HepG2 (cell line): Measurements from ENCODE around the gene DYSF. TPM values are rescaled to one million over a fixed set of nuclear protein-coding genes. Genes with fewer than 3 reads are reported as not detected.
A peak's percentile ranks its signal among the peaks of the same experiment; 100 is the strongest.

Experiments
- BCLAF1 ChIP-seq: fragments of 450-650 bp; IDR thresholded peaks from 2 replicates; pipeline ENCODE4 v1.6.1; 2017; ENCODE audit warnings: mild to moderate bottlenecking
- CC2D1A ChIP-seq: sonication (generic); formaldehyde crosslinking; IDR thresholded peaks from 2 replicates; pipeline ENCODE4 v1.8.1; 2023; ENCODE audit warnings: mild to moderate bottlenecking, missing genetic modification reagents
- CREB1 ChIP-seq, 2 experiments: fragments of 450-650 bp in 1 of 2; IDR thresholded peaks; 2 replicates each; pipeline ENCODE4 v1.6.1; 2016 to 2017; ENCODE audit warnings: control low read depth in 1 of 2, mild to moderate bottlenecking in 1 of 2, missing compliant biosample characterization in 1 of 2, missing genetic modification characterization in 1 of 2
- ELF4 ChIP-seq: sonication (generic); formaldehyde crosslinking; IDR thresholded peaks from 2 replicates; pipeline ENCODE4 v1.5.0; 2020; ENCODE audit warnings: missing genetic modification reagents, mild to moderate bottlenecking, moderate library complexity, borderline replicate concordance
- FOXK2 ChIP-seq: fragments of 450-650 bp; IDR thresholded peaks from 2 replicates; pipeline ENCODE4 v1.6.1; 2016
- HNRNPH1 ChIP-seq: fragments of 200-400 bp; formaldehyde crosslinking; optimal IDR thresholded peaks from 2 replicates; pipeline ENCODE3; 2017; ENCODE audit warnings: mild to moderate bottlenecking, low read depth, low read length
- JARID2 ChIP-seq: sonication (generic); formaldehyde crosslinking; IDR thresholded peaks from 2 replicates; pipeline ENCODE4 v1.8.1; 2023; ENCODE audit warnings: missing genetic modification reagents, inconsistent platforms; ENCODE audit not compliant: insufficient replicate concordance
- MED8 ChIP-seq: sonication (generic); formaldehyde crosslinking; IDR thresholded peaks from 2 replicates; pipeline ENCODE4 v1.8.1; 2023; ENCODE audit warnings: mild to moderate bottlenecking, missing genetic modification reagents; ENCODE audit not compliant: insufficient replicate concordance
- MXD4 ChIP-seq: IDR thresholded peaks from 2 replicates; pipeline ENCODE4 v1.6.1; 2016; ENCODE audit warnings: mild to moderate bottlenecking, missing biosample characterization, missing genetic modification reagents
- NFRKB ChIP-seq: fragments of 450-650 bp; IDR thresholded peaks from 2 replicates; pipeline ENCODE4 v1.6.1; 2017
- NFYC ChIP-seq: IDR thresholded peaks from 2 replicates; pipeline ENCODE4 v1.6.1; 2016; ENCODE audit warnings: missing genetic modification reagents, missing compliant biosample characterization
- NR2F6 ChIP-seq, 2 experiments: IDR thresholded peaks; 2 replicates each; pipeline ENCODE4 v1.6.1; 2016; ENCODE audit warnings: antibody characterized with exemption in 1 of 2, mild to moderate bottlenecking in 1 of 2
- RERE ChIP-seq: IDR thresholded peaks from 2 replicates; pipeline ENCODE4 v1.6.1; 2016; ENCODE audit warnings: low read depth, missing genetic modification reagents, missing compliant biosample characterization
- RFXAP ChIP-seq: sonication (generic); formaldehyde crosslinking; IDR thresholded peaks from 2 replicates; pipeline ENCODE4 v1.4.0; 2020; ENCODE audit warnings: missing genetic modification reagents, borderline replicate concordance
- SALL2 ChIP-seq: sonication (generic); formaldehyde crosslinking; IDR thresholded peaks from 2 replicates; pipeline ENCODE4 v1.8.1; 2023; ENCODE audit warnings: mild to moderate bottlenecking, missing genetic modification reagents, inconsistent platforms
- SYNCRIP ChIP-seq: fragments of 200-400 bp; formaldehyde crosslinking; IDR thresholded peaks from 2 replicates; pipeline ENCODE4 v1.6.1; 2018; ENCODE audit warnings: mild to moderate bottlenecking, low read depth, low read length; ENCODE audit not compliant: insufficient read depth
- YY1 ChIP-seq: IDR thresholded peaks from 2 replicates; pipeline ENCODE4 v1.6.1; 2011; ENCODE audit warnings: low read length, low read depth, moderate library complexity, mild to moderate bottlenecking; ENCODE audit not compliant: insufficient read depth, insufficient replicate concordance
- ZFX ChIP-seq: sonication (generic); formaldehyde crosslinking; IDR thresholded peaks from 2 replicates; pipeline ENCODE4 v1.4.0; 2020; ENCODE audit warnings: mild to moderate bottlenecking, low read depth, missing genetic modification reagents, moderate library complexity
- ZNF792 ChIP-seq: IDR thresholded peaks from 2 replicates; pipeline ENCODE4 v1.6.1; 2016
- ZNF841 ChIP-seq: sonication (generic); formaldehyde crosslinking; IDR thresholded peaks from 2 replicates; pipeline ENCODE4 v1.8.1; 2023; ENCODE audit warnings: missing genetic modification reagents, borderline replicate concordance
- ZNF891 ChIP-seq: sonication (generic); formaldehyde crosslinking; IDR thresholded peaks from 2 replicates; pipeline ENCODE4 v1.5.0; 2020; ENCODE audit warnings: mild to moderate bottlenecking, missing genetic modification reagents
- ZSCAN9 ChIP-seq: IDR thresholded peaks from 2 replicates; pipeline ENCODE4 v1.6.1; 2016; ENCODE audit warnings: borderline replicate concordance
- polyA plus RNA-seq, 8 experiments: library from polyadenylated mRNA; depleted of rRNA in 3 of 8; stranded (reverse) in 7 of 8; unstranded in 1 of 8; fragments of >200 nt; fragmentation: Illumina TruSeq in 4 of 8; extraction: Trizol in 4 of 8; gene quantifications; 2 replicates each; pipeline versions ENCODE4 v1.2.1 to v1.2.3, GENCODE V29; 2011 to 2016; ENCODE audit warnings: low read depth in 4 of 8, missing spikeins in 1 of 8, mixed read lengths in 1 of 8; ENCODE audit not compliant: insufficient read depth in 1 of 8
- total RNA-seq, 5 experiments: library from RNA; depleted of rRNA; stranded (reverse); fragments of >200 nt; fragmentation: Illumina TruSeq; extraction: Trizol; gene quantifications; 2 replicates each; pipeline ENCODE4 v1.2.3, GENCODE V29; 2016; ENCODE audit warnings: low read depth in 1 of 5

Gene DYSF
- total and polyA plus RNA-seq, 2 of the 13 experiments (the other 11 are each of a cell fraction or from before 2014, with no cell fraction given), result 0.15 to 2.4 TPM

- no peak for TF ChIP-seq BCLAF1
- TF ChIP-seq SALL2 (CRISPR knock-in tag), result no peak
- no peak for TF ChIP-seq ZNF841
- TF ChIP-seq MXD4 (CRISPR knock-in tag), result no peak
- TF ChIP-seq RFXAP (CRISPR knock-in tag), result no peak
- TF ChIP-seq CC2D1A (CRISPR knock-in tag), result no peak
- TF ChIP-seq SYNCRIP, result no peak
- TF ChIP-seq ELF4, result no peak
- TF ChIP-seq RERE (CRISPR knock-in tag), result no peak
- no peak for TF ChIP-seq NFRKB
- TF ChIP-seq YY1, result no peak
- 0 out of 2 replicates have a peak, but pooled peaks have one; percentile 29 for TF ChIP-seq ZNF891 (CRISPR knock-in tag)
- no peak for TF ChIP-seq HNRNPH1
- no peak for TF ChIP-seq ZNF792 (CRISPR knock-in tag)
- TF ChIP-seq CREB1 (IDR thresholded peaks at IDR 0.05), result no peak
- TF ChIP-seq CREB1 (CRISPR knock-in tag; IDR thresholded peaks at IDR 0.05), result no peak
- no peak for TF ChIP-seq ZFX (CRISPR knock-in tag)
- no peak for TF ChIP-seq NFYC (CRISPR knock-in tag)
- no peak for TF ChIP-seq MED8
- TF ChIP-seq JARID2 (CRISPR knock-in tag), result no peak
- peak; percentile 86 for TF ChIP-seq NR2F6 (IDR thresholded peaks at IDR 0.05)
- TF ChIP-seq NR2F6 (CRISPR knock-in tag; IDR thresholded peaks at IDR 0.05), result 0 out of 2 replicates have a peak, but pooled peaks have one; percentile 56
- no peak for TF ChIP-seq FOXK2
- TF ChIP-seq ZSCAN9, result no peak
Observed at GRCh38 chr2:71716697-71717624, 263.6 kb downstream of the DYSF start (continued).
